SIG-M5 treated with dmso at 0.1 percent for 504 hours (cell line): ENCODE data around the gene GP9.
"Not testable (repeated sequence)": the region's sequence is repeated elsewhere in the genome, so short reads cannot be mapped to it uniquely, and the experiment has no call there.

ENCODE experiments used
- DNase-seq: peaks from one replicate; lab custom pipeline; 2025; ENCODE audit not compliant: unreplicated experiment; lab: John Stamatoyannopoulos, UW

GP9 gene

DNA sequence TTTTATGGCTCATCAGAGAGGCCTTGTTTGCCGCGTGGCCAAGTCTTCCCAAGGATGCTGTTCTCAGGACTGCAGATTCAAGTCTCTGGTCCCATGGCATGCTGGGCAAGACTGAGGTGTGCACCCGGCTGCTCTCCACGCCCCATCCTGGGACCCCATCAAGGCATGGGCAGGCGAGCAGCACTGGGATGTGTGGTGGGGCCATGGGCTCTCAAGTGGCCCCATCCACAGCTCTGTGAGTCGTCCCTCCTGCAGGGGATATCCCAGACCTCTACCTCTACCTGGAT is 13.1 kb upstream of the GP9 start:
- no peak for DNase-seq

DNA sequence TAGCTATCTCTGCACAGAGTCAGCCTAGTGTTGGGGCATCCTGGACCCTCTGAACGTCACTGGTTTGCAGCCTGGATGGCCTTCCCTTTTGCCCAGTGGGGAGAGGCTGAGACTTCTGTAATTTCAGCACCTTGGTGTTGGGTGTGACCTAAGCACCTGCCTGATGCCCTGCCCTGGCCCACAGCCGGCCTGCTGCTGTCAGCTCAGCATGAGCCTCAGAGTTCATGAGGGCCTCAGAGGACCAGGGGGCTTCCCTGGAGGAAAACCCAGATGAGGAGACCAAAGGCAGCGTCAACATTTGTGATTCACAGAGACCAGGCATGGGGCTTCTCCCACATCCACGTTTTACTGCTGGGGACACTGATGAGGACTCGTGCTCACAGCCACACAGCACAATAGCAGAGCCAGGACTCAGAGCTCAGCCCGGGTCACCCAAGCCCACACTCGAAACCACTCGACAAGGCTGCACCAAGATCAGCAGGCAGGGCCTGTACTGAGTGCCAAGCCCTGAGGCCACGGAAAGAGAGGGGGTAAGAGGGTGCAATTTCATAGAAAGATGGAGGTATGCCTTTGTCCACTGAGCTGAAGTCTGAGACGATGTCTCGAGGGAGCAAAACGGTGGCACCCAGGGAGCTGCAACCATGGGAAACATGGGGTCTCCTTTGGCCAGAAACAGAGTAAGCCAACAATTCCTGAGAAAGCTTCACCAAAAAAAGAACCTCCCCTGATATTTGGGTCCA is 9.9 kb upstream of the GP9 start:
- no peak for DNase-seq

- DNase-seq = no peak
These were observed 8.7 kb upstream of the GP9 start for GRCh38 chr3:129051871-129052340.

GRCh38 chr3:129052675-129053074 is 7.9 kb upstream of the GP9 start:
- no peak for DNase-seq

DNA sequence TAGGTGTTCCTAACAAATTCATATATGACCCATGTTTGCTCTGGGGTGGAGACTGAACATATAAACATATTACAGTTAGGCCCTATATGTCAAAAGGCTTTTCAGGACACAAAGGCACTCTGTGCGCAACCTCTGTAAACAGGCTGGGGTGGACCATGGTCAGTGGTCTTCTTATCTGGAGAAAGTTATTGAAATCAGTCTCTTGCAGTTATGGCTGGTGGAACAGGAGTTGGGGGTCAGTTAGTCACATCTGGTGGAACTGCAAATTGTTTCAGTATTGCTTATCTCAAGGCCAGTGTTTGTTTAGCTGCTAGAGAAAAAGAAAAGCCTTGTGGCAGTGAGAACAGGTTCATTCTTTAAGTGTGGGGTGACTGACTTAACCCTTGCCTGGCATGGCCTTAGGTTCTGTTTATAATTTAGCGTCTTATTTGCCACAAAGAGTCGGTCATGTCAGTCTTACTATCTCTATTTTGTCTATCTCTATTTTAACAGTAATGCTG is 5.9 kb upstream of the GP9 start:
- no peak for DNase-seq

GRCh38 chr3:129056451-129057173 is 4.0 kb upstream of the GP9 start:
- DNase-seq = no peak

GRCh38 chr3:129057249-129057648 is 3.3 kb upstream of the GP9 start:
- no peak for DNase-seq

DNA sequence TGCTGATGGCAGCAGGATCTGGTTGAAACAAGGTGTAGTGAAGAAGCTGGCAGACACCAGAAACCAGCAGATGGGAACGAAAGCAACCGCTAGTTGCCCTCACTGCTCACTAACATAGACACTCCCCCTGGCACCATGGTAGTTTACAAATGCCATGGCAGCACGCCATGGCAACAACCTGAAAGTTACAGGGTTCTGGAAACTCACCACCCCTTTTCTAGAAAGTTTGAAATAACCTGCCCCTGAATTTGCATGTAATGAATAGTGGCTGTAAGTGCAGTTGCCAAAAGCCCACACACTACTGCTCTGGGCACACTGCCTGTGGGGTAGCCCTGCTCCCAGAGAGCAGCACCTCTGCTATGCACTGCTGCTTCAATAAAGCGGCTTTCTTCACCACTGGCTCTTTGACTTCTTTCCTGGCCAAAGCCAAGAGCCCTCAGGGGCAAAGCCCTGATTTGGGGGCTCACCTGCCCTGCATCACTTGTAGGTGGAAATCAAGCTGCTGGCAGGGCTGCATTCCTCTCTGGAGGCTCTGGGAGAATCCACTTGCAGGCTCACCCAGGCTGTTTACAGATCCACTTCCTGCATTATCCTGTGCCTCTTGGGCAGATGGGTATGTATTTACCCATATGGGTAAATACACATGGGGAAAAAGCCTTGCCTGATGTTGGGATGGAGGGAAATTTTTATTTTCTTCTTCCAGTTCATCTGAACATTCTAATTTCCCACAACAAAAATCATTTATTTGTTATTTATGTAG is 2.0 kb upstream of the GP9 start:
- no peak for DNase-seq

GRCh38 chr3:129059311-129059958 is 1.1 kb upstream of the GP9 start:
- DNase-seq = no peak

DNA sequence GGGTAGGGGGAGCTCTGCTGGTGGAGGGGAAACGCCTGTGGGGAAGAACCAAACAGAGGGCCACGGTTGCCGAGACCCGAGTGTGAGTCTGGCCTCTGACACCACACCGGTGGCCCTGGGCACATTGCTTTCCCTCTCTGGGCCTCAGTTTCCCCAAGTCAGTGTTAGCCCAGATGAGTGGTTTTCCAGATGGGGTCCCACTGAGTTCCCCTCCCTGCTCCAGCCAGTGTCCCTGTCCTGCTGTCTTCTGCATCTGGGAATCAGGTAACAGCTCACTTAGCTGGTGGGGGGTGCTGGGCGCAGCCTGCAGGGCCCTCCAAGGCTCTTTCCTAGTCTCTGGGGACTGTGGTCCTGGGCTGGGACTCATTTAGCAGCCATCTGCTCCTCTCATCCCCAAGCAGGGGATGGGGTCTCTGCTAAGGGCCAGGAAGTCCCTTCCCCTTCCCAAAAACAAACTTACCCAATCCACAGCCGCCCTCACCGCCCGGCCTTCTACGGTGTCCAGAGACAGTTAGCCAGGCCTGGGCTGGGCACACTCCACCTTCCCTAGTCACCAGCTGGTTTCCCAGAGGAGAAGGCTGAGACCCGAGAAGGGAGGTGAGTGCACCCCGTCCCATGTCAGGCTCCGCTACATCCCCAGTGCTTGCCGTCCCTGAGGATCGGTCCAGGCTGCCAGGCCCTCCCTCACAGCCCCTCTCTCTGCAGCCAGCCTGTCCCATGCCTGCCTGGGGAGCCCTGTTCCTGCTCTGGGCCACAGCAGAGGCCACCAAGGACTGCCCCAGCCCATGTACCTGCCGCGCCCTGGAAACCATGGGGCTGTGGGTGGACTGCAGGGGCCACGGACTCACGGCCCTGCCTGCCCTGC is 676 bp downstream of the GP9 start:
- DNase-seq = no peak

DNA sequence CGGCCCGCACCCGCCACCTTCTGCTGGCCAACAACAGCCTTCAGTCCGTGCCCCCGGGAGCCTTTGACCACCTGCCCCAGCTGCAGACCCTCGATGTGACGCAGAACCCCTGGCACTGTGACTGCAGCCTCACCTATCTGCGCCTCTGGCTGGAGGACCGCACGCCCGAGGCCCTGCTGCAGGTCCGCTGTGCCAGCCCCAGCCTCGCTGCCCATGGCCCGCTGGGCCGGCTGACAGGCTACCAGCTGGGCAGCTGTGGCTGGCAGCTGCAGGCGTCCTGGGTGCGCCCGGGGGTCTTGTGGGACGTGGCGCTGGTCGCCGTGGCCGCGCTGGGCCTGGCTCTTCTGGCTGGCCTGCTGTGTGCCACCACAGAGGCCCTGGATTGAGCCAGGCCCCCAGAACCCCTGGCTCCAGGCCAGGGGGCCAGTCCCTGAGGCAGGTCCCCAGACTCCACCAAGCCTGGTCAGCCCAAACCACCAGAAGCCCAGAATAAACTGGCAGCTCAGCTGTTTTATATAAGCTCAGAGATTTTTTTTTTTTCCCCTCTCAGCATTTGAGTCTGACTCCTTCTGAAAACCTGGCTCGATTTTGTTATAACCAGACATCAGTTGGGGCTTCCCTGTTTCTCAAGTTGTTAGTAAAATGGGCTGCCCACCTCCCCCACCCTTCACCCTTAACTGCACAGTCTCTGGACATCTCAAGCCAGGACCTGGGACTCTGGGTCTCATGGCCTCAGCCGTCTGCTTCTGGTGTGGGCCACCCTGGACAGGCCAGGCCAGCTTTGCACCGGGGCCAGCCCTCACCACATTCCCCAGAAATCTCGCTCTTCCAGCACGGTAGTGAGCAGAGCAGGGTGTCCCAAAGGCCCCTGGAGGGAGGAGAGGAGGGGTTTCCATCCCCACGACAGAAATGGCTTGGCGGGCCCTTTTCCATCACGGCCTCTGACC is 1.6 kb downstream of the GP9 start:
- no peak for DNase-seq

DNA sequence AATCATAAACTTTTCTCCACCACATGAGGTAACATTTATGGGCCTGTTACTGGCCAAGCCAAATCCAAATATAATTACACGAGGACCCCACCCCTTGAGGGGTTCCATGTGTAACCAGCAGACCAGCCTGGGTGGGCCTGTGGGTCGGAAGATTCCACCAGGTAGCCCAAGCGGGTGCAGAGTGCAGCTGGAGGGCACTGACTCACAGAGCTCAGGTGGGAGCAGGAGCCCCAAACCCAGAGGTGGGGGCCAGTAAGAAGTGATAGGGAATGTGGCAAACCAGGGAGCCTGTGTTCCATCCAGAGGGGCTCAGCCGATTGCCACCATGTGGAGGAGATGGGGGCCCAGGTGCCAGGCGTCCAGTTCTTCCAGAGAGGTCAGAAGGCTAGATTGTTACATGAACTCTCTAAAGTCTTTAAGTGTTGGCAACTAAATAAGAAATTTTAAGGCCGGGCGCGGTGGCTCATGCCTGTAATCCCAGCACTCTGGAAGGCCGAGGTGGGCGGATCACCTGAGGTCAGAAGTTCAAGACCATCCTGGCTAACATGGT is 2.6 kb downstream of the GP9 start:
- DNase-seq = no peak

DNA sequence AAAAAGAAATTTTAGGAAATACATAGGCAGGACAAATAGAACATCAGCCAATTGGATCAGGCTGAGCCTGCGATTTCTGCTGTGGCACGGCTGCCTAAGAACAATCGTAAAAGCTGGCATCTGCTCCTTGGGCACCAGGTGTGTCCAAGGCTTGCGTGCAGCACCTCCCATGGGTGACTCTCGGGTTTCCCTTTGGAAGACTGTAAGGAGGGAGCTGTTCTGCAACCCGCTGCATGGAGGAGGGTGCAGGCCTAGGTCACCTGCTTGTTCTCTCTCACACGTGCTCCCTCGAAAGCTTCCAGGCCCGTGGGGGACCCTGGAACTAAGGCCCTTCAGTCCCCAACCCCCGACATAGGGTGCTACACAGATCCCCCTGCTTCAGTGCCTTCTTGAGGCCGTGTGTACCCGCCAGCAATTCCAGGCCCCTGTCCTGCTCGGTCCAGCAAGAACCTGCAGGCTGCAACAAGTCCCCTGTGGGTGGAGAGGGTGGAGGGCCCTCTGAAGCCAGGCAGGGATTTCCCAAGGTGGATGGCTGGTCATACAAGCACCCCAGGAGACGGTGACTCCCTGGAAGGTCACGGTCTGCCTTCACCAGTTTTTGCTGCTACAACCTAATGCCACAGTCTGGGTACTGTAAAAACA is 3.4 kb downstream of the GP9 start:
- no peak for DNase-seq

DNA sequence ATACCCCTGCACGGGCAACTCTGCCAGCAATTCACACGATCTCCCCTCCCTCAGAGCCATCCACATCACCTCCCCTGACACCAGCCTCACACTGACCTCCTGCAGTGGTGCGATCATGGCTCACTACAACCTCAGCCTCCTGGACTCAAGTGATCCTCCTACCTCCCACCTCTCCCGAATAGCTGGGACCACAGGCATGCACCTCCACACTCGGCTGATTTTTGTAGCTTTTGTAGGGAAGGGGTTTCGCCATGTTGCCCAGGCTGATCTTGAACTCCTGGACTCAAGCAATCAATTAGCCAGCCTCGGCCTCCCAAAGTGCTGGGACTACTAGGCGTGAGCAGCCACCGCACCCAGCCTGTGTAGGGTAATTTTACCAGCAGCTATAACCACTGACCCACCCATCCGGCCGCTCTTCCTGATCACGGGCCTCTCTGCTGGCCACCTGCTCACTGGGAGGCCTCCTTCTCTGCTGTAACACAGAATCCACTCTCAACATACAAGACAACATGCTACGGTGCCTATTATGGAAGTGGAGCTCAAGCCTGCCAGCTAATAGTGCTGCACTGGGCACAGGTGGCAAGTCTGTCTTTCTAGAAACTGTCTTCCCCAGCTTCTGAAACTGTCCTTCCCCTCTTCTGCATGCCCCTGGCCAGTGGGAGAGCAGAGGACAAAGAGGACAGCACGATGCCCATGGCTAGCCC is 4.6 kb downstream of the GP9 start:
- DNase-seq = no peak

GRCh38 chr3:129065720-129066073 is 5.1 kb downstream of the GP9 start:
- DNase-seq = no peak

GRCh38 chr3:129067719-129068118 is 7.1 kb downstream of the GP9 start:
- DNase-seq = not testable (repeated sequence)

GRCh38 chr3:129068291-129068886 is 7.8 kb downstream of the GP9 start:
- no peak for DNase-seq
